NCI-H2081 (cell line): ENCODE data around the gene GALNT12.

Source experiments
- DNase-seq, 2 experiments: peaks; one replicate each; lab custom pipeline; 2025; lab: John Stamatoyannopoulos, UW

The GALNT12 gene

DNA sequence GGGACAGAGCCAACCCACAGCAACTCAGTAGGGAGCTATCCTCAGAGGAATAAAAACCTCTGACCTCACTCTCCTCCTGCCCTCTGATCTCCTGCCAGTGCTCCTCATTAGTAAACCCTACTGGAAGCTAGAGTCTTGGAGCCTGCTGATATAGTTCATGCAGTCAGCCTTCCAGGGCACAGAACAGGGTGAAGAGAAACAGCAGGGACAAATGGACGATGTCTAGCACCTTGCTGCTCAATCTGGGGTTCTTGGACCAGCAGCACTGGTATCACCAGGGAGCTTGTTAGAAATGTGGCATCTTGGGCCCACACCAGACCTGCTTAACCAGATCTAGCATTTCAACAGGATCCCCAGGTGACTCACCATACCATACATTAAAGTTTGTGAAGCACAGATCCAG lies 5.5 kb upstream of the GALNT12 start:
- no peak for DNase-seq

DNA sequence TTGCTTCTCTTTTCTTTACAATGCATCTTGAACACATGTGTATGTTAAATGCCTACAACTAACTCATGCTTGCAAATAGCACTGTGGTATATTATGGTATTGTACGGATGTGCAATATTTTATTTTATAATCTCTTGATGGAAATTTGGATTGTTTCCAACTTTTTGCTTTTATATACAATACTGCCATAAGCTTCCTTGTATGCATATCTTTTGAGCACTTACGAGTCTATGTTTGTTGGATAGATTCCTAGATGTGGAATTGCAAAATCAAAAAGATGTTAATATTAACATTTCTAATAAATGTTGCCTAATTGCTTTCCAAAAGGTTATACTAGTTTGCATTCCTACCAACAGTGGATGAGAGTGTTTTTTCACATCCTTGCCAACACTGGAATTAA lies 3.4 kb upstream of the GALNT12 start:
- no peak for DNase-seq

DNA sequence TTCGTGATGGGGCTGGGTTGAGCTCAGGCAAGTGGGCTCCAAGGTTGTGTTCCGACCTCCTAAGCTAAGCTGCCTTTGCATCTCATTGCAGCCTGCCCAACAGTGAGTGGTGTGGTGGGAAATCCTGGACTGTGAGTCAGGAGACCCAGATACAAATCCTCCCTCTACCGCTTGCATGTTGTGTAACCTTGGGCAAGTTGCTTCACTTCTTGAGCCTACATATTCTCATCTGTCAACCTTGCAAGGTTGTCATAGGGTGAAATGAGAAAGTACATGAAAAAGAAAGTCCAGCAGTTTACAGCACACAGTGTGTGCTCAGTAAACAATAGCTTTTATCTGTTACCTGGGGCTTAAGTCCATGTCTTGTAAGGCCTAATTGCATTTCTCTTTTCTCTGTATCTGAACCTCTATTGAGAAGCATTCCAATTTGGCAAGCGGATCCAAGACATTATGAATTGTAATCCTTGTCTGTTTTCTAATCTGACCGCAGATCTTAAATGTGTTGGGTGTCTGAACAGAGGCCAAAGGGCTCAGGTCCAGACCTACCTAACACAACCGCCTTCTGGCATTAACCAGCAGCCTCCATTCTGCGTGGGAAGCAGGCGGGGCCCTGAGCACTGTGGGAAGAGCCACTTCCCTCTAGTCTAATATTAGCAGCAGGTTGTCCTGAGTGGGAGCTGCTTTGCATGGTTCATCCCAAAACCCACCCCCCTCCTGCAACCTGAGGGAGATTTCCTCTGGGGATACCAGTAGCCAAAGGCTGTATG lies 1.8 kb upstream of the GALNT12 start:
- no peak for DNase-seq

DNA sequence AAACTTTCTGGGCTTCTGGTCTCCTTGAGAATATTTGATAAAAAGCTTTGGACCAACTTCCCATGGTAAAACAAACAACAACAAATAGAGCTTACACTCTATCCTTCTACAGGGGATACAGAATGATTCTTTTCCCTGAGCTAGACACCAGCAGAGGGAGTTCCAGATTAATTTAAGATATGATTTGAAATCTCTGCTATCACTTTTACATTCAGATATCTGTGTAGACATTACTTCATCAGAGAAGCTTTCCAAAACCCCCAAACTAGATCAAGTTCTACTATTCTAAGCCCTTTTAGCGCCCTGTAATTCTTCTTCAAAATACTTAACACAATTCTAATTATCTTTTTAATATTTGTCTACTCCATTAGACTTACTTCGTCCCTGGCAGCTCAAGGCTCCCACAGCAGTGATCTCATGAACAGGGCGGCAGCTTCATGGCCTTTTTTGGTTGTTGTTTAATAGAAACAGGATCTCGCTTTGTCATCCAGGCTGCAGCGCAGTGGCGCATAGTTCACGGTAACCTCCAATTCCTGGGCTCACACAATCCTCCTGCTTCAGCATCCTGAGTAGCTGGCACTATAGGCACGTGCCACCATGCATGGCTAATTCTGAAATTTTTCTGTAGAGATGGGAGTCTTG lies 955 bp upstream of the GALNT12 start:
- DNase-seq = peak in 1 of 2 experiments; percentile 11

DNA sequence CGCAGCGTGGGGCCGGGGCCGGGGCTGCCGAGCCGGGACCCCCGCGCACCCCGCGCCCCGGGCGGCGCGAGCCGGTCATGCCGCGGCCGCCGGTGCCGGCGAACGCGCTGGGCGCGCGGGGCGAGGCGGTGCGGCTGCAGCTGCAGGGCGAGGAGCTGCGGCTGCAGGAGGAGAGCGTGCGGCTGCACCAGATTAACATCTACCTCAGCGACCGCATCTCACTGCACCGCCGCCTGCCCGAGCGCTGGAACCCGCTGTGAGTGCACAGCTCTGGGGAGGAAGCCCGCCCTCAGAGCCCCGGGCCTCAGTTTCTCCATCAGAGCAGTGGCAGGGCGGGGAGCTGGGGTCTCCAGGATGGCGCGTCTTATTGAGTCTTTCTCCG lies 335 bp downstream of the GALNT12 start:
- DNase-seq = no peak

DNA sequence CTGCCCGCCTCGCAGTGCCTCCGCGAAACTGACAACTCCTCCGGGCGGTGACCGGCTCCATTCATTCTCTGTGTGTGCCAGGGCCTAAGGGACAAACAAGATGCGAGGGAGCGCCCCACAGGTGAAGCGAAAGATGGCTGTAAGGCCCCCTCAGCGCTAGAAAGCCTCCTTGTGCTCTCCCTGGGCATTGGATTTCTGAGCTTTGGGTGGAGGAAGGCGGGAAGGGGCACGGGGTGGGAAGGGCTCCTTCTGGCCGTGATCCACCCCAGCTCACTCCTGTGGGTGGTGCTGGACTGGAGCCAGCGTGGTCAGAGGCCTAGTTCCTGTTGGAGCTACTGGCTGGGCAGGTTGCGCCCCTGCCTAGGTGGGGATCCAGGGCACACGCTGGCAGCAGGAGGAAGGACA lies 943 bp downstream of the GALNT12 start:
- no peak for DNase-seq

DNA sequence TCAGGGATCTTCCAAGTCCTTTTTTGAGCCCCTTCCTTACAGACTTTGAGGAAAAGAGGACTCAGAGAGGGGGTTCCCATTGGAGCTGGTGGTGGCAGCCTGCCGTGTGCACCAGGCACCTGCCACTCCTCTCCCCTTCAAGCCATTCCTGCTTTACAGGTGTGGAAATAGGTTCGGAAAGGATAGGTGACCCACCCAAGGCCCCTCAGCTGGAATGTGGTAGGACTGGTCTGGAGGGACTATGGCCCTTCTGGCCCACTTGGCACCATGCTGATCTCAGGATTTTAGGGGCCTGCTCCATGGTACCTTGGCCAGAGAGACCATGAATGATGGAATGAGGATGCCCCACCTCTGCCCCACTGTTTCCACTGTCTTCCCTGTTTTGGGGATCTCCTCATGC lies 1.4 kb downstream of the GALNT12 start:
- DNase-seq = no peak

DNA sequence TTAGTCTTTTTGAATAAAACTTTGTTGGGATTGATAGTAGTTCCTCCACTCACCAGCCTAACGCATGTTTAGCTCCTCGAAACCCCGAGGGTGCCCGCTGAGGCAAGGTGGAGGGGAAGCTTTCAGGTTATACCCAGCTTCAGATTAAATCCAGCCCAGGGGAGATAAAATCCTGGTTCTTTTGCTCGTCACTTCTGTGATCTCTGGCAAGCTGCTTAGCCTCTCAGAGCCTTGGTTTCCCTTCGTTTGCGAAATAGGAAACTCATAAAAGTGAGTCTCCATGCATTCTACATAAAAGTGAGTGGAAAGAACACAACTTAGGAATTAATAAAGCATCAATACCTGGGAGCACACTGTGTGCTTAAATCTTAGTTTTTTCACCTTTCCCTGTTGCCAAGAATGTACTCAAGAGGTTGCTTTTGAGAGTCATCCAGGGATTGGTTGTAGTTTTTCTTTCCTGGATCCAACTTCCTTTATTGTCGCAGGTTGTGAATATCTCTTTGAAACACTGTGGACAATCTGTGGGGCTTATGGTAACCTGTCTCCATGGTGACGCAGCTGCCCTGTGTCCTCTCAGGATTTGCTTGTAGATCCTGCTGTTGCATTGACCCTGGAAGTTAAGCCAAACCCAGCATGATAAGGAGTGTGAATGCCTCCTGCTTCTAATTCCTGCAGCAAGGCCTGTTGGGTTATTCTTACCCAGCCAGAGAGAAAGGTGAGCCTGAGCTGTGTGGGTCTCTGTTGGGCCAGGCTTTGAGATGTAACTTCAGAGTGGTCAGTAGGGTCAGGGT lies 2.0 kb downstream of the GALNT12 start:
- DNase-seq = no peak

DNA sequence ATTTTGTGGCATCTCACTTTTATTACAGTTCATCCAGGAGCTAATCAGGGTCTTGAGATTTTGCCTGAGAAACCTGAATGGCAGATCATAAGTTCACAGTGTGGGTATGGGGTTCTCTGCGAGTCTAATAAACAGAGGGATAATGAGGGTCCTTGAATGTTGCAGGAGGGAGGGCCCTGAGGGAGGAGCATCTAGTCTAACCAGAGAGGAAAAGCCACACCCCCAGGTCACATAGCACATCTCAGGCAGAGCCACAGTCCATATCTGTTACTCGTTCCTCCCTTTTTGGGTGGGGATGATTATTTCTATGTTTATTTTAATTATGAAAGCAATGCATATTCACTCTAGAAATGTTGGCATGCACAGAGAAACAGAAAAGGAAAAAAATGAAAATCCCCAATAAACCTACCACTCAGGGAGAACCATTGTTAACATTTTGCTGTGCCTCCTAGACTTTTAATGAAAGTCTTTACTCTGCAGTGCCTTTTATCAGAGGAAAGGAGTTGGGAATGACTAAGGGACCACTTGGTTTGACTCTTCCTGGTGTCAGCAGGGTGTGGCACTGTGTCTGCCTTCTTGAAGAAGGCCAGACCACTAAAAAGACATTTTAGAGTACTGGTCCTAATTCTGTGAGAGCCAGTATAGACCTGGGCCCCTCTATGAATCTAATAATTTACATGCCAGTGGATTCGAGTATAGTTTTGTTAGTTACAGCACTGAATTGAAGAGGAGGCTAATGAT lies 2.8 kb downstream of the GALNT12 start:
- no peak for DNase-seq

DNA sequence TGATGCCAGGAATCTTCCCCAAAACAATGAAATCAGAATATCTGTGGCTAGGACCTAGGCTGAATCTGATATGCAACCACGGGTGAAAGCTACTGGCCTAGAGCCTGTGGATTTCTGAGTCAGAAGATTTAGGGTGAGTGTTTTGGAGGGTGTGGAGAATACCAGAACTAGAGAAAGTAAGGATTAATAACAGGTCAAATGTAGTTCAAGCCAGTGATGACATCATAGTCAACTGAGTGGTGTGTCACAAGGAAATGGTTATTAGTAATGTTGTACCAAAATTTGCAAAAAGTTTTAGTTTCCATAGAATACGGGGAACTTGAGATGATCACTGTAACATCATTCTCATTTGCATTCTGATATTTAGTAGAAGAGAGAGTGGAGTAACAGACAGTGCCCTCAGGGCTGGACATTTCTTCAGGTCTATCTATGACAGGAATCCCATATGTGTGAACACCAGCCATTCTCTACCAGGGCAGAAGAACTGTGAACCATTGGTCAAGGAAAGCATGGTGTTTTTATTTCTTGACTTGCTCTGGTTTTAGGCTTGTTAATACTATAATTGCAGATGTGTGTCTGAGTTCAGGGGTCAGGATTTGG lies 3.7 kb downstream of the GALNT12 start:
- DNase-seq = no peak

DNA sequence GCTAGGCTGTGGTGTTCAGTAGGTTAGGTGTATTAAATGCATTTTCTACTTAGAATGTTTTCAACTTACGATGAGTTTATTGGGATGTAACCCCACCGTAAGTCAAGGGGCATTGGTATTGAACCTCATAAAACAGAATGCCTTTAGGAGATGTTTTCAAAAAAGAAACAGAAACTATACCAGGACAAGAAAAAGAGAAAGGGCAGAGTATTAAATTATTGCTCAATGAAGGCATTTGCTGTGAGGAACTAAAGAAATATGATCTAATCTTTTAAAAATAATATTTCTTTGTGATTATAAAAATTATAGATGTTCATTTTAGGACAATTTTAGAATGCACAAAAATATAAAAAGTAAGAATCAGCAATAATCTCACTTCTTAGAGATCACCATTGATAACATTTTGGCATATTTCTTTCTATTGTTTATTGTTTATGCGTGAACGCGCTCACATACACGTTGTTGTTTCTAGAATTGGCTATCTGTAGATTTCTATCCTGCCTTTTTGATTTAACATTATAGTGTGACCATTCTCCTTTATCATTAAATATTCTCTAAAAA lies 8.0 kb downstream of the GALNT12 start:
- no peak for DNase-seq

DNA sequence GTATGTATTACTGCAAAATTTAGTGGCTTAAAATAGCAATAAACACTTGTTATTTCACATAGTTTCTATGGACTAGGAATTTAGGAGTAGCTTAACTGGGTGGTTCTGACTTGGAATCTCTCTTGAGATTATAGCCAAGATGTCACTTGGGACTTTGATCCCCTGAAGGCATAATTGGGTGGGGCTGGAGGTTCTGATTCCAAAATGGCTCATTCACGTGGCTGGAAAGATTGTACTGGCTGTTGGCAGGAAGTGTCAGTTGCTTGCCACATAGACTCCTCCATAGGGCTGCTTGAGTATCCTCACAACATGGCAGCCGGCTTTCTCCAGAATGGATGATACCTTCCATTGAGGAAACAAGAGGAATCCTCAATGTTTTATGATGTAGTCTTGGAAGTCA lies 11.3 kb downstream of the GALNT12 start:
- no peak for DNase-seq

DNA sequence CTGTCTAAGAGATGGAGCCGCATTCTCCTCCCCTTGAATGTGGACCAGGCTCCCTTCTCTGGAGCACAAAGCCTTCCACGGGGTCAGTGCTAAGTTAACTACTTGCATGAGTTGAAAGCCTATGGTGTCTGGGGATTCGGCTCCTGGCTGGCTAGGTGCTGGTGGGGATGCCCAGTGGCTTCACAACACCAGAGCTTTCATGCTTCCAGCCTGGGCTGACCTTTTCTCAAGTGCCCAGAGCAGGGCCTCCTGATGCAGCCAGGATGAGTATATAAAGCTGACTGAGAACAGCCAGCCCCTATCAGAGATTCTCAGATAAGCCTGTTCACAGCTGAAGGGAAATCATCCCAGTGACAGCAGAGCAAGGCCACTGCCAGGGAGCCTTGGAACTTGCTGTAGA lies 11.8 kb downstream of the GALNT12 start:
- no peak for DNase-seq

DNA sequence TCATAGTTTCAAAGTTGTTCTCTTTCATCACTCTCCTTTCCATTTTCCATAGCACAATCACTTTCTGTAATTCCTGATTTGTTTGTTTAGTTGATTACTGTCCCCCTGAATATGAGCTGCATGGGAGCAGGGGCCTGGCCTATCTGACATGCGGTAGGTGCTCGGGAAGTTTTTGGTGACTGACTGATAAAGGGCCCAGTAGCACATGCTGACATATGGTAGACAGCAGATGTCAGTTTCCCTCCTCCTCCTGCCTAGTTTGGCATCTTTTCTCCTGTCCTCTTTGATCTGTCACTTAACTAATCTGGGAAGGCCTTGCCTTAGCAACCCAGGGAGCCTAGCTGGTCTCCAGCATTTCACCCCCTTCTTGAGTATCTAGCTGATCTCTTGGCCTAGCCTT lies 14.4 kb downstream of the GALNT12 start:
- no peak for DNase-seq

DNA sequence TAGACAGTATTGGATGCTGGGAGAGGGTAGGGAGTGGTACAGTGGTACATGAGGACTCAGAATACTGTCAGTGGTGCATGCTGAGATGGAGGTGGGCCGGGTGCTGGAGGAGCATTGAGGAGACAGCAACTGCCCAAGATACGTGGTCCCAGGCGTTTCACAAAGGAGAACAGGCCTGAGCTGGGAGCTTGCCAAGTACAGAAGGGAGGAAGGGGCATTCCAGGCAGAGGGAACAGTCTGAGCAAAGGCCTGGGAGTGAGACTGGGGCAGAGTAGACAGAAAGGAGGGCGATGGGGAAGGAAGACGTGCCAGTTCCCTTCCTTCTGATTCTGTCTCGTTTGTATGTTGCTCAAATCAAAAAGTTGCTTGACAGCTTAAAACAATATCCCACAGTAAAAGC lies 15.2 kb downstream of the GALNT12 start:
- no peak for DNase-seq

DNA sequence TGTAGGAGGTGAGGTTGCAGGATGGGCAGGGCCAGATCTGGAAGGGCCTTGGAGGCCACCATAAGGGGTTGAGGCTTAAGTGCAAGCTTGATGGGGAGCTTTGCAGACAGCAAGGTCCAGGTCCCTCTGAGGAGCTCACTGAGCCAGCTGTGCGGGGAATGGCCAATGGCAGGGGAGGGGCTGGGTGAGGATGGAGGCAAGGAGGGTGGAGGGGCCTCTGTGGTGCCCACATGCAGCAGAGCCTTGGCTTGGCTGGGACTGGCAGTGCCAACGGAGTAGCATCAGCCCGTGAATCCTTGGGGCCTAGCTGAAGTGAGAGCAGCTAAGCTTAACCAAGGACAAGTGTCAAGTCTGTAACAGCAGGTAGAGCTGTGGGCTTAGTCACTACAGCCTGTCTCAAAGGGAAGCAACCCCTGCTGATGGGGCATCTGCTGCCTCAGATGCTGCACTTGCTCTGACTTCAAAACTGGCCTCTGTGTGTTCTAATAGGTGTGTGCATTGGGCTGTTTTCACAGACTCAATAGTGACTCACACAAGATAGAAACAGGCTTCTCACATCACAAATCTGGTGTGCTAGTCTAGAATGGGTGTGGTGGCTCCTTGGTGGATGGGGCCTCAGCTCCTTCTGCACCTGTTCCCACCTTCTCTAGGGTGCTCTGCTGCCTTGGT lies 16.3 kb downstream of the GALNT12 start:
- no peak for DNase-seq

DNA sequence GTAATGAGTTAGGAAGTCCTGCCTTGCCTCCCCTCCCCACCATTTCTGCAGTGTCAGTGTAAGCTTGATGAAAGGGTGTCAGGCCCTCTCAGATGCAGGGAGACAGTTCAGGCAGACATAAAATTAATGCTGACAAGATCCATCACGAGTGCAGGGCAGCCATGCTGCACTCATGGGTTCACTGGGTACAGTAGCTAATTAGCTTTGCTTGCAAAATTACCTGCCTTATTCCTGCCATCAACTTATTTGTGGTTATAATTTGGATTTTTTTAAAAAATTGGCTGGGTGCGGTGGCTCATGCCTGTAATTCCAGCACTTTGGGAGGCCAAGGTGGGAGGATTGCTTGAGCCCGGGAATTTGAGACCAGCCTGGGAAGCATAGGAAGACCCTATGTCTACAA lies 17.9 kb downstream of the GALNT12 start:
- DNase-seq = no peak

DNA sequence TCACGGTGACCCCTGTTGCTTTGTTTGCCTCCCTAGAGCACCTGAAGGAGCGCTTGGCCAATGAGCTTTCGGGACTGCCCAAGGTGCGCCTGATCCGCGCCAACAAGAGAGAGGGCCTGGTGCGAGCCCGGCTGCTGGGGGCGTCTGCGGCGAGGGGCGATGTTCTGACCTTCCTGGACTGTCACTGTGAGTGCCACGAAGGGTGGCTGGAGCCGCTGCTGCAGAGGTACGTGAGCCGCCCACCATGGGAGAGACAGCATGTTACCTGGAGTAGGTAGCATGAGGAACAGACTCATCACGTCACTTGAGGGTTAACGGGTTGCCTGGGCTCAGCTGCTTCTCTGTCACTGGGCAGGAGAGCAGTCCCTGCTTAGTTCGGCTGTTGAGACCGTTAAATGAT lies 19.2 kb downstream of the GALNT12 start:
- DNase-seq = no peak

DNA sequence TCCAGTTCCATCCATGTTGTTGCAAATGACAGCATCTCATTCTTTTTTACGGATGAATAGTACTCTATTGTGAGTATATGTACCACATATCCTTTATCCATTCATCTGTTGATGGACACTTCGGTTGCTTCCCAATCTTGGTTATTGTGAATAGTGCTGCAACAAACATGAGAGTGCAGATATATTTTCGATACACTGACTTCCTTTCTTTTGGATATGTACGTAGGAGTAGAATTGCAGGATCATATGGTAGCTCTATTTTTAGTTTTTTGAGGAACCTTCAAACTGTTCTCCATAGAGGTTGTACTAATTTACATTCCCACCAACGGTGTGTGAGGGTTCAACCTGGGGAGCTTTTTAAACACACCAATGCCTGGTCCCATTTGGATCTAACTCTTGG lies 22.3 kb downstream of the GALNT12 start:
- DNase-seq = no peak

DNA sequence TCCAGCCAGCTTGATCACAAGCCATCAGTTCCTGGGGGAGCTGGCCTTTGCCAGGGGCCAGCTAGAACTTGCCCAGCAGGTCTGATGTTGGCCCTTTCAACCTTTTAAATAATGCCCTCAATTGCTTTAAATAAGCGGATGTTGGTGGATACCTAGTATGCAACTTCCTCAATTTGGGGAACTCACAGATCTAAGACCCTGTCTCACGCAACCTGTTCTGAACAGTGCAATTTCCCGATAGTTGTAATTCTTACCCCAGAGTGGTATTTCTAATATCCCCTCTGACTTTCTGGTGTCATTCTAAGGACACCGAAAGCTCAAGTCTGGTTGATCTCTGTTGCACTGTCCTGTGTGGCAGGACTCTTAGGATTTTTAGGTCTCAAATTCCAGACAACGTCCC lies 23.1 kb downstream of the GALNT12 start:
- no peak for DNase-seq

DNA sequence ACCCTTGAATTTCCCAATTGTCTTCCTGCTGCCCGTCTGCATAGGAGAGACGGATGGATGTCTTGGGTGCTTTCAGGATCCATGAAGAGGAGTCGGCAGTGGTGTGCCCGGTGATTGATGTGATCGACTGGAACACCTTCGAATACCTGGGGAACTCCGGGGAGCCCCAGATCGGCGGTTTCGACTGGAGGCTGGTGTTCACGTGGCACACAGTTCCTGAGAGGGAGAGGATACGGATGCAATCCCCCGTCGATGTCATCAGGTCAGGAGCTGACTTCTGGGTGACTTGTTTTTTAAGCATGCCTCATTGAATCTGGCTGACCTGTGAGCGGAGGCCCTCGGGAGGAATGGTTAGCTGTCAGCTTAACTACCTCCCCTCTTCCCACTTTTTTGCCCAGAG lies 24.2 kb downstream of the GALNT12 start:
- no peak for DNase-seq
